Measurements from ENCODE around the gene DIPK1A. TPM values are rescaled to one million over a fixed set of nuclear protein-coding genes. Genes with fewer than 3 reads are reported as not detected.

Gene DIPK1A
- total RNA-seq, 1 donor from 2014 or later: 7.2 TPM

GRCh38 chr1:92887465-92887864 is 73.8 kb downstream of the DIPK1A start:
- Mint-ChIP-seq H3K36me3 (ENCODE audit: unreplicated experiment) (peaks cover 8% of the 10 kb centered on the region), H3K4me1 (ENCODE audit: low read depth, unreplicated experiment) (peaks cover 2% of the 10 kb centered on the region), H3K27ac (ENCODE audit: unreplicated experiment) (no peak overlapping the region), H3K27me3 (ENCODE audit: unreplicated experiment) (no peaks in the 10 kb centered on the region), H3K4me3 (ENCODE audit: unreplicated experiment) (no peak overlapping the region), H3K9me3 (ENCODE audit: unreplicated experiment) (no peaks in the 10 kb centered on the region)
- TF ChIP-seq CTCF (IDR thresholded peaks at IDR 0.05; ENCODE audit: partially characterized antibody, unreplicated experiment): no peak
- DNase-seq: no peak

- H3K27me3 Mint-ChIP-seq (ENCODE audit: unreplicated experiment): no peaks in the 10 kb centered on the region
- DNase-seq: no peak
- H3K9me3 Mint-ChIP-seq (ENCODE audit: unreplicated experiment): no peaks in the 10 kb centered on the region
- H3K4me3 Mint-ChIP-seq (ENCODE audit: unreplicated experiment): no peak overlapping the region
- peaks cover 8% of the 10 kb centered on the region for H3K36me3 Mint-ChIP-seq (ENCODE audit: unreplicated experiment)
- H3K4me1 Mint-ChIP-seq (ENCODE audit: low read depth, unreplicated experiment): peaks cover 2% of the 10 kb centered on the region
- no peak overlapping the region for H3K27ac Mint-ChIP-seq (ENCODE audit: unreplicated experiment)
- no peak for TF ChIP-seq CTCF (IDR thresholded peaks at IDR 0.05; ENCODE audit: partially characterized antibody, unreplicated experiment)
Measured at GRCh38 chr1:92886886-92887419, 74.3 kb downstream of the DIPK1A start.

- H3K4me1 Mint-ChIP-seq (ENCODE audit: low read depth, unreplicated experiment): peaks cover 2% of the 10 kb centered on the region
- no peak overlapping the region for H3K4me3 Mint-ChIP-seq (ENCODE audit: unreplicated experiment)
- H3K9me3 Mint-ChIP-seq (ENCODE audit: unreplicated experiment): no peaks in the 10 kb centered on the region
- H3K27ac Mint-ChIP-seq (ENCODE audit: unreplicated experiment): no peak overlapping the region
- no peak for DNase-seq
- H3K36me3 Mint-ChIP-seq (ENCODE audit: unreplicated experiment): no peaks in the 10 kb centered on the region
- no peaks in the 10 kb centered on the region for H3K27me3 Mint-ChIP-seq (ENCODE audit: unreplicated experiment)
- TF ChIP-seq CTCF (IDR thresholded peaks at IDR 0.05; ENCODE audit: partially characterized antibody, unreplicated experiment): no peak
Measured at GRCh38 chr1:92884195-92884594, 77.1 kb downstream of the DIPK1A start.

GRCh38 chr1:92883297-92883696 is 78.0 kb downstream of the DIPK1A start:
- H3K36me3 Mint-ChIP-seq (ENCODE audit: unreplicated experiment): no peaks in the 10 kb centered on the region
- no peak for DNase-seq
- H3K4me1 Mint-ChIP-seq (ENCODE audit: low read depth, unreplicated experiment): peaks cover 2% of the 10 kb centered on the region
- H3K9me3 Mint-ChIP-seq (ENCODE audit: unreplicated experiment): no peaks in the 10 kb centered on the region
- no peak for TF ChIP-seq CTCF (IDR thresholded peaks at IDR 0.05; ENCODE audit: partially characterized antibody, unreplicated experiment)
- H3K27me3 Mint-ChIP-seq (ENCODE audit: unreplicated experiment): no peaks in the 10 kb centered on the region
- H3K27ac Mint-ChIP-seq (ENCODE audit: unreplicated experiment): no peak overlapping the region
- no peak overlapping the region for H3K4me3 Mint-ChIP-seq (ENCODE audit: unreplicated experiment)

- no peaks in the 10 kb centered on the region for H3K27me3 Mint-ChIP-seq (ENCODE audit: unreplicated experiment)
- no peak overlapping the region for H3K27ac Mint-ChIP-seq (ENCODE audit: unreplicated experiment)
- DNase-seq: no peak
- peaks cover 2% of the 10 kb centered on the region for H3K4me1 Mint-ChIP-seq (ENCODE audit: low read depth, unreplicated experiment)
- no peak overlapping the region for H3K4me3 Mint-ChIP-seq (ENCODE audit: unreplicated experiment)
- no peaks in the 10 kb centered on the region for H3K9me3 Mint-ChIP-seq (ENCODE audit: unreplicated experiment)
- H3K36me3 Mint-ChIP-seq (ENCODE audit: unreplicated experiment): no peaks in the 10 kb centered on the region
- TF ChIP-seq CTCF (IDR thresholded peaks at IDR 0.05; ENCODE audit: partially characterized antibody, unreplicated experiment): no peak
Measured at GRCh38 chr1:92882819-92883218, 78.4 kb downstream of the DIPK1A start.
